Measurements from ENCODE around the gene CYP27C1.

DNA sequence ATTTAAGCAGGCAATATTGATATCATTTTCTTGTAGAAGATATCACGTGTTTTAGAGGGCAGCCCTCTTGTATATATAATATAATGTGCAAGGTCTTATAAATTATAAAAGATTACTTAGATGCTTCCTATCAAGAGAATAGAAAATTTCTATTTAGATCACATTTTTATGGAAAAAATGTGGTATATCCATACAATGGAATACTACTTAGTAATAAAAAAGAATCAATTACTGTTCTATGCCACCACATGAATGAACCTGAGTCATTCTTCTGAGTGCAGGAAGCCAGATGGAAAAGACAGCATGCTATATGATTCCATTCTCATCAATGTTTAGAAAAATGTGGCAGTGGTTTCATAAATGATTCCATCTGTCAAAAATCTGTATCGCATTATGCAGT is 23.6 kb downstream of the CYP27C1 start:
- TF ChIP-seq HMG20A (CRISPR knock-in tag; conservative IDR thresholded peaks at IDR 0.05), result no peak
- TF ChIP-seq HDGF (IDR thresholded peaks at IDR 0.05), result no peak
- no peak for TF ChIP-seq POLR2A (conservative IDR thresholded peaks at IDR 0.05)
- no peak for TF ChIP-seq CTCF (IDR thresholded peaks at IDR 0.05 in 2 of 3, conservative IDR thresholded peaks at IDR 0.05 in 1 of 3; ENCODE audit: insufficient read depth in 2 of 3, low read depth in 1 of 3, low read length in 3 of 3)
- TF ChIP-seq, protein P1, sequence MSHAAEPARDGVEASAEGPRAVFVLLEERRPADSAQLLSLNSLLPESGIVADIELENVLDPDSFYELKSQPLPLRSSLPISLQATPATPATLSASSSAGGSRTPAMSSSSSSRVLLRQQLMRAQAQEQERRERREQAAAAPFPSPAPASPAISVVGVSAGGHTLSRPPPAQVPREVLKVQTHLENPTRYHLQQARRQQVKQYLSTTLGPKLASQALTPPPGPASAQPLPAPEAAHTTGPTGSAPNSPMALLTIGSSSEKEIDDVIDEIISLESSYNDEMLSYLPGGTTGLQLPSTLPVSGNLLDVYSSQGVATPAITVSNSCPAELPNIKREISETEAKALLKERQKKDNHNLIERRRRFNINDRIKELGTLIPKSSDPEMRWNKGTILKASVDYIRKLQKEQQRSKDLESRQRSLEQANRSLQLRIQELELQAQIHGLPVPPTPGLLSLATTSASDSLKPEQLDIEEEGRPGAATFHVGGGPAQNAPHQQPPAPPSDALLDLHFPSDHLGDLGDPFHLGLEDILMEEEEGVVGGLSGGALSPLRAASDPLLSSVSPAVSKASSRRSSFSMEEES (CRISPR knock-in tag; IDR thresholded peaks at IDR 0.05), result no peak
